HepG2 (cell line): Measurements from ENCODE around the gene FRMD6. TPM values are rescaled to one million over a fixed set of nuclear protein-coding genes. Genes with fewer than 3 reads are reported as not detected.

Experiments used
- ZNF331 ChIP-seq: sonication (generic); formaldehyde crosslinking; IDR thresholded peaks from 2 replicates; pipeline ENCODE4 v1.4.0; 2020; ENCODE audit warnings: missing genetic modification reagents
- ZSCAN25 ChIP-seq: sonication (generic); formaldehyde crosslinking; IDR thresholded peaks from 2 replicates; pipeline ENCODE4 v1.8.0; 2022; ENCODE audit warnings: mild to moderate bottlenecking, missing genetic modification reagents
- polyA plus RNA-seq, 8 experiments: library from polyadenylated mRNA; depleted of rRNA in 3 of 8; stranded (reverse) in 7 of 8; unstranded in 1 of 8; fragments of >200 nt; fragmentation: Illumina TruSeq in 4 of 8; extraction: Trizol in 4 of 8; gene quantifications; 2 replicates each; pipeline versions ENCODE4 v1.2.1 to v1.2.3, GENCODE V29; 2011 to 2016; ENCODE audit warnings: low read depth in 4 of 8, missing spikeins in 1 of 8, mixed read lengths in 1 of 8; ENCODE audit not compliant: insufficient read depth in 1 of 8
- total RNA-seq, 5 experiments: library from RNA; depleted of rRNA; stranded (reverse); fragments of >200 nt; fragmentation: Illumina TruSeq; extraction: Trizol; gene quantifications; 2 replicates each; pipeline ENCODE4 v1.2.3, GENCODE V29; 2016; ENCODE audit warnings: low read depth in 1 of 5
- TF ChIP-seq, protein P1 (sequence below): sonication (generic); formaldehyde crosslinking; IDR thresholded peaks from 2 replicates; pipeline ENCODE4 v1.4.0; 2020; ENCODE audit warnings: missing genetic modification reagents
- TF ChIP-seq, protein P2 (sequence below): sonication (generic); formaldehyde crosslinking; IDR thresholded peaks from 2 replicates; pipeline ENCODE4 v1.5.1; 2020; ENCODE audit warnings: mild to moderate bottlenecking, moderate library complexity, missing genetic modification reagents
- TF ChIP-seq, protein P3 (sequence below): sonication (generic); formaldehyde crosslinking; IDR thresholded peaks from 2 replicates; pipeline ENCODE4 v1.5.0; 2020; ENCODE audit warnings: missing genetic modification reagents
- TF ChIP-seq, protein P4 (sequence below): IDR thresholded peaks from 2 replicates; pipeline ENCODE4 v1.6.1; 2016; ENCODE audit warnings: low read depth
- TF ChIP-seq, protein P5 (sequence below): sonication (generic); formaldehyde crosslinking; IDR thresholded peaks from 2 replicates; pipeline ENCODE4 v1.4.0; 2020; ENCODE audit warnings: missing genetic modification reagents

The FRMD6 gene
- total and polyA plus RNA-seq, 2 of the 13 experiments (the other 11 are each of a cell fraction or from before 2014, with no cell fraction given): 2.4 to 5.4 TPM

DNA sequence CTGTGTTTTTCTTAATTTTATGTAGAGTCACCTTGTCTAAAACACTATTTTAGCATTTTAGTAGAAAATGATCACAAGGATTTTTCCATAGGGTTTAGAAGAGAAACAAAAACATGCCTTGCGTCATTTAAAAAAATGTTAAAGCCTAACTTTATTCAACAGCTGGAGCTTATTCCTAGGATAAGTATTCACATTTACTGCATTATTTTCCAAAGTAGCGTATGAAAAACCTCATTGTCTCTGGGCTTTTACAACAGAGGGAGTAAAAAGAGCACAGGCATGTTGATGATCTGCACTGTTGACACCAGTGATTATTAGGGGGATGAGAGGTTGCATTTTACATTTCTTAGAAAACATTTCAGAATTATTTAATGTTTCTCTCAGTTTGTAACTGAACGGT lies 66.1 kb downstream of the FRMD6 start (continued):
- TF ChIP-seq, protein P1, sequence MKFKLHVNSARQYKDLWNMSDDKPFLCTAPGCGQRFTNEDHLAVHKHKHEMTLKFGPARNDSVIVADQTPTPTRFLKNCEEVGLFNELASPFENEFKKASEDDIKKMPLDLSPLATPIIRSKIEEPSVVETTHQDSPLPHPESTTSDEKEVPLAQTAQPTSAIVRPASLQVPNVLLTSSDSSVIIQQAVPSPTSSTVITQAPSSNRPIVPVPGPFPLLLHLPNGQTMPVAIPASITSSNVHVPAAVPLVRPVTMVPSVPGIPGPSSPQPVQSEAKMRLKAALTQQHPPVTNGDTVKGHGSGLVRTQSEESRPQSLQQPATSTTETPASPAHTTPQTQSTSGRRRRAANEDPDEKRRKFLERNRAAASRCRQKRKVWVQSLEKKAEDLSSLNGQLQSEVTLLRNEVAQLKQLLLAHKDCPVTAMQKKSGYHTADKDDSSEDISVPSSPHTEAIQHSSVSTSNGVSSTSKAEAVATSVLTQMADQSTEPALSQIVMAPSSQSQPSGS (CRISPR knock-in tag): no peak
- TF ChIP-seq ZNF331 (CRISPR knock-in tag) (no peak), ZSCAN25 (no peak)
- TF ChIP-seq, protein P2, sequence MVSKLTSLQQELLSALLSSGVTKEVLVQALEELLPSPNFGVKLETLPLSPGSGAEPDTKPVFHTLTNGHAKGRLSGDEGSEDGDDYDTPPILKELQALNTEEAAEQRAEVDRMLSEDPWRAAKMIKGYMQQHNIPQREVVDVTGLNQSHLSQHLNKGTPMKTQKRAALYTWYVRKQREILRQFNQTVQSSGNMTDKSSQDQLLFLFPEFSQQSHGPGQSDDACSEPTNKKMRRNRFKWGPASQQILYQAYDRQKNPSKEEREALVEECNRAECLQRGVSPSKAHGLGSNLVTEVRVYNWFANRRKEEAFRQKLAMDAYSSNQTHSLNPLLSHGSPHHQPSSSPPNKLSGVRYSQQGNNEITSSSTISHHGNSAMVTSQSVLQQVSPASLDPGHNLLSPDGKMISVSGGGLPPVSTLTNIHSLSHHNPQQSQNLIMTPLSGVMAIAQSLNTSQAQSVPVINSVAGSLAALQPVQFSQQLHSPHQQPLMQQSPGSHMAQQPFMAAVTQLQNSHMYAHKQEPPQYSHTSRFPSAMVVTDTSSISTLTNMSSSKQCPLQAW (CRISPR knock-in tag): no peak
- TF ChIP-seq, protein P3, sequence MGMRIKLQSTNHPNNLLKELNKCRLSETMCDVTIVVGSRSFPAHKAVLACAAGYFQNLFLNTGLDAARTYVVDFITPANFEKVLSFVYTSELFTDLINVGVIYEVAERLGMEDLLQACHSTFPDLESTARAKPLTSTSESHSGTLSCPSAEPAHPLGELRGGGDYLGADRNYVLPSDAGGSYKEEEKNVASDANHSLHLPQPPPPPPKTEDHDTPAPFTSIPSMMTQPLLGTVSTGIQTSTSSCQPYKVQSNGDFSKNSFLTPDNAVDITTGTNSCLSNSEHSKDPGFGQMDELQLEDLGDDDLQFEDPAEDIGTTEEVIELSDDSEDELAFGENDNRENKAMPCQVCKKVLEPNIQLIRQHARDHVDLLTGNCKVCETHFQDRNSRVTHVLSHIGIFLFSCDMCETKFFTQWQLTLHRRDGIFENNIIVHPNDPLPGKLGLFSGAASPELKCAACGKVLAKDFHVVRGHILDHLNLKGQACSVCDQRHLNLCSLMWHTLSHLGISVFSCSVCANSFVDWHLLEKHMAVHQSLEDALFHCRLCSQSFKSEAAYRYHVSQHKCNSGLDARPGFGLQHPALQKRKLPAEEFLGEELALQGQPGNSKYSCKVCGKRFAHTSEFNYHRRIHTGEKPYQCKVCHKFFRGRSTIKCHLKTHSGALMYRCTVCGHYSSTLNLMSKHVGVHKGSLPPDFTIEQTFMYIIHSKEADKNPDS (CRISPR knock-in tag): no peak
- TF ChIP-seq, protein P4, sequence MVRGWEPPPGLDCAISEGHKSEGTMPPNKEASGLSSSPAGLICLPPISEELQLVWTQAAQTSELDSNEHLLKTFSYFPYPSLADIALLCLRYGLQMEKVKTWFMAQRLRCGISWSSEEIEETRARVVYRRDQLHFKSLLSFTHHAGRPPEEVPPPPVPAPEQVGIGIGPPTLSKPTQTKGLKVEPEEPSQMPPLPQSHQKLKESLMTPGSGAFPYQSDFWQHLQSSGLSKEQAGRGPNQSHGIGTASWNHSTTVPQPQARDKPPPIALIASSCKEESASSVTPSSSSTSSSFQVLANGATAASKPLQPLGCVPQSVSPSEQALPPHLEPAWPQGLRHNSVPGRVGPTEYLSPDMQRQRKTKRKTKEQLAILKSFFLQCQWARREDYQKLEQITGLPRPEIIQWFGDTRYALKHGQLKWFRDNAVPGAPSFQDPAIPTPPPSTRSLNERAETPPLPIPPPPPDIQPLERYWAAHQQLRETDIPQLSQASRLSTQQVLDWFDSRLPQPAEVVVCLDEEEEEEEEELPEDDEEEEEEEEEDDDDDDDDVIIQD (CRISPR knock-in tag): no peak
- TF ChIP-seq, protein P5, sequence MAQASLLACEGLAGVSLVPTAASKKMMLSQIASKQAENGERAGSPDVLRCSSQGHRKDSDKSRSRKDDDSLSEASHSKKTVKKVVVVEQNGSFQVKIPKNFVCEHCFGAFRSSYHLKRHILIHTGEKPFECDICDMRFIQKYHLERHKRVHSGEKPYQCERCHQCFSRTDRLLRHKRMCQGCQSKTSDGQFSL (CRISPR knock-in tag): no peak
